Measurements from ENCODE around the gene UBE2J2. TPM values are rescaled to one million over a fixed set of nuclear protein-coding genes. Genes with fewer than 3 reads are reported as not detected.
A peak's percentile ranks its signal among the peaks of the same experiment; 100 is the strongest.

The UBE2J2 gene
- total RNA-seq, 2 experiments from 2014 or later, result 41.4 to 41.5 TPM

DNA sequence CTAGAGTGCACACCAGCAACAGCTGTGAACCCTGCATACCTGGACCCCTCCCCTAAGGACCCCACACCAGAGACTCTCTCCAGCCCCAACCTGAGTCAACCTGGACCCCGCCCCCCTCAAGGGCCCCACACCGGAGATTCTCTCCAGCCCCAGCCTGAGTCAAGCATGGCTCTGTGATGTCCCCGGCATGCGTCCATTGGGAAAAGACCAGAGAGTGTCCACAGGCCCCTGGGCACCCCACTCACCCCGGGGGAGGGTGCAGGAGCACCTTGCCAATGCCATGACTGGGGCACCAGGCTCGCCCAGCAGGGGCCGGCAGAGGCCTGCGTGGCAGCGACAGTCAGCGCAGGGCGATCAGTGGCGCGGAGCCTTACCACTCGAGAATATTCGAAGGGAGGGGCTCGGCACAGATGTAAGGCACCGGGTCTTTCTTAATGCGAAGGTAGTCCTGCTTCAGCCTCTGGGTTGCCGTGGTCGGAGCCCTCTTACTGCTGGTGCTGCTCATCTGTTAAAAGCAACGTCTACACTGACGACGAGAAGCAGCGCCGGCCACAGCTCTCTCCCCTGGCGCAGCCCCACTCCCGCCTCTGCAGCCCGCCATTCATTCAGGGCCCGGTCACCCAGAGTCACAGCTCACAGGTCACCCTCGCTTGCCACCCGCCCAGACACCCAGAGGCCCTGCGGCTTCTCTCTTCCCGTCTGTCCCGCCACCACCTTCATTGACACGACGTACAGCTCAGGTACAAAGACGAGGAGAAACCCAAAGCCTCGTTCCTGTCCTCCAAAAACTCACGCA lies 6.0 kb downstream of the UBE2J2 start:
- Mint-ChIP-seq H3K36me3 (ENCODE audit: low read depth) (peaks cover 63% of the 10 kb centered on the region), H3K27ac (peak overlapping the region; percentile 58), H3K27me3 (no peaks in the 10 kb centered on the region), H3K9me3 (no peaks in the 10 kb centered on the region), H3K4me1 (ENCODE audit: low read depth) (peaks cover 30% of the 10 kb centered on the region), H3K4me3 (peak overlapping the region; percentile 45)
- no peak for DNase-seq
- TF ChIP-seq, protein P1, sequence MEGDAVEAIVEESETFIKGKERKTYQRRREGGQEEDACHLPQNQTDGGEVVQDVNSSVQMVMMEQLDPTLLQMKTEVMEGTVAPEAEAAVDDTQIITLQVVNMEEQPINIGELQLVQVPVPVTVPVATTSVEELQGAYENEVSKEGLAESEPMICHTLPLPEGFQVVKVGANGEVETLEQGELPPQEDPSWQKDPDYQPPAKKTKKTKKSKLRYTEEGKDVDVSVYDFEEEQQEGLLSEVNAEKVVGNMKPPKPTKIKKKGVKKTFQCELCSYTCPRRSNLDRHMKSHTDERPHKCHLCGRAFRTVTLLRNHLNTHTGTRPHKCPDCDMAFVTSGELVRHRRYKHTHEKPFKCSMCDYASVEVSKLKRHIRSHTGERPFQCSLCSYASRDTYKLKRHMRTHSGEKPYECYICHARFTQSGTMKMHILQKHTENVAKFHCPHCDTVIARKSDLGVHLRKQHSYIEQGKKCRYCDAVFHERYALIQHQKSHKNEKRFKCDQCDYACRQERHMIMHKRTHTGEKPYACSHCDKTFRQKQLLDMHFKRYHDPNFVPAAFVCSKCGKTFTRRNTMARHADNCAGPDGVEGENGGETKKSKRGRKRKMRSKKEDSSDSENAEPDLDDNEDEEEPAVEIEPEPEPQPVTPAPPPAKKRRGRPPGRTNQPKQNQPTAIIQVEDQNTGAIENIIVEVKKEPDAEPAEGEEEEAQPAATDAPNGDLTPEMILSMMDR (IDR thresholded peaks at IDR 0.05), result no peak
- intact Hi-C loops (cut with DNase I, micrococcal nuclease), result no loop called here
- Histone ChIP-seq H3K9me3 (ENCODE audit: control insufficient read depth in 1 of 2, insufficient read depth in 1 of 2, low read length in 2 of 2) (no peaks in the 10 kb centered on the region), H3K27ac (ENCODE audit: low read depth in 1 of 2, low read length in 2 of 2) (no peak overlapping the region), H3K36me3 (ENCODE audit: insufficient read depth, low read length) (peaks cover 48% of the 10 kb centered on the region), H3K4me1 (ENCODE audit: insufficient read depth, low read length) (peaks cover 38% of the 10 kb centered on the region), H3K27me3 (ENCODE audit: control insufficient read depth in 1 of 2, insufficient read depth in 2 of 2, low read length in 2 of 2) (no peaks in the 10 kb centered on the region), H3K4me3 (ENCODE audit: low read length) (no peak overlapping the region)
- ATAC-seq (ENCODE audit: poor library complexity), result no peak
- ChIA-PET CTCF (no interaction called here), POLR2A (no interaction called here)

DNA sequence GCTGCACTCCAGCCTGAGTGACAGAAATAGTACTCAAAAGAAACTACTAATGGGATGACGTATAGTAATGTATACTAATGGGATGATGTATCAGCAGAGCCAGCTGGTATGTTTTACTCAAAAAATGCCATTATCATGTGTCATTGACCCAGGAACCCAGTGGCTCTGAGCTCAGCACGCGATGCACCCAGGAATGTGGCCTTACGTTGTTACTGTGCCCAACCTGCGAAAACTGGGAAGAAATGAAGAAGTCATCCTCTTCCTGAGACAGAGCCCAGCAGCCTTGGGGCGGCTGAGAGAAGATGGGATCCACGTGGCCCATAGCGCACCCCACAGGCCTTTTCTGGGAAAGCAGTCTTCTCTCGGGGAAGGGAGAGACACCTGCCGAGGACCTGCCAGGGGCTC lies 8.8 kb downstream of the UBE2J2 start:
- ChIA-PET POLR2A (no interaction called here), CTCF (interaction anchor here (2.1 kb wide), 1 partner anchor 143 kb away, joined by 9 read pairs; no protein-coding TSS in a partner anchor)
- H3K9me3 Mint-ChIP-seq, result no peaks in the 10 kb centered on the region
- peaks cover 60% of the 10 kb centered on the region for H3K36me3 ChIP-seq (ENCODE audit: insufficient read depth, low read length)
- ATAC-seq (ENCODE audit: poor library complexity) (peak; percentile 62), DNase-seq (peak in 2 of 14 experiments; percentile 49 to 51)
- H3K27ac ChIP-seq (ENCODE audit: low read depth in 1 of 2, low read length in 2 of 2), result no peak overlapping the region
- H3K4me3 ChIP-seq (ENCODE audit: low read length), result no peak overlapping the region
- H3K9me3 ChIP-seq (ENCODE audit: control insufficient read depth in 1 of 2, insufficient read depth in 1 of 2, low read length in 2 of 2), result no peaks in the 10 kb centered on the region
- H3K27me3 Mint-ChIP-seq, result no peaks in the 10 kb centered on the region
- H3K4me1 ChIP-seq (ENCODE audit: insufficient read depth, low read length), result peaks cover 29% of the 10 kb centered on the region
- peaks cover 14% of the 10 kb centered on the region for H3K4me1 Mint-ChIP-seq (ENCODE audit: low read depth)
- H3K4me3 Mint-ChIP-seq, result peak overlapping the region; percentile 20
- intact Hi-C loops (cut with DNase I, micrococcal nuclease), result no loop called here
- peaks cover 73% of the 10 kb centered on the region for H3K36me3 Mint-ChIP-seq (ENCODE audit: low read depth)
- TF ChIP-seq, protein P1 (IDR thresholded peaks at IDR 0.05), result no peak
- H3K27ac Mint-ChIP-seq, result no peak overlapping the region
- H3K27me3 ChIP-seq (ENCODE audit: control insufficient read depth in 1 of 2, insufficient read depth in 2 of 2, low read length in 2 of 2), result no peaks in the 10 kb centered on the region

GRCh38 chr1:1264026-1264425 lies 9.6 kb downstream of the UBE2J2 start:
- no peak for DNase-seq
- H3K27ac ChIP-seq (ENCODE audit: low read depth in 1 of 2, low read length in 2 of 2), result no peak overlapping the region
- no peak overlapping the region for H3K4me3 Mint-ChIP-seq
- TF ChIP-seq, protein P1 (IDR thresholded peaks at IDR 0.05), result no peak
- H3K9me3 Mint-ChIP-seq, result no peaks in the 10 kb centered on the region
- no peak for ATAC-seq (ENCODE audit: poor library complexity)
- ChIA-PET CTCF (interaction anchor here (2.1 kb wide), 1 partner anchor 142 kb away, joined by 9 read pairs; no protein-coding TSS in a partner anchor), POLR2A (no interaction called here)
- intact Hi-C loops (cut with DNase I, micrococcal nuclease), result no loop called here
- H3K27ac Mint-ChIP-seq, result no peak overlapping the region
- no peaks in the 10 kb centered on the region for H3K9me3 ChIP-seq (ENCODE audit: control insufficient read depth in 1 of 2, insufficient read depth in 1 of 2, low read length in 2 of 2)
- H3K4me1 Mint-ChIP-seq (ENCODE audit: low read depth), result peaks cover 13% of the 10 kb centered on the region
- no peak overlapping the region for H3K4me3 ChIP-seq (ENCODE audit: low read length)
- H3K27me3 Mint-ChIP-seq, result no peaks in the 10 kb centered on the region
- H3K36me3 Mint-ChIP-seq (ENCODE audit: low read depth), result peaks cover 78% of the 10 kb centered on the region
- H3K36me3 ChIP-seq (ENCODE audit: insufficient read depth, low read length), result peaks cover 65% of the 10 kb centered on the region
- H3K27me3 ChIP-seq (ENCODE audit: control insufficient read depth in 1 of 2, insufficient read depth in 2 of 2, low read length in 2 of 2), result no peaks in the 10 kb centered on the region
- H3K4me1 ChIP-seq (ENCODE audit: insufficient read depth, low read length), result peaks cover 22% of the 10 kb centered on the region
